ENCODE measurements around the gene ZNF668.
"Not testable (repeated sequence)": the region's sequence is repeated elsewhere in the genome, so short reads cannot be mapped to it uniquely, and the experiment has no call there.

The ZNF668 gene

DNA sequence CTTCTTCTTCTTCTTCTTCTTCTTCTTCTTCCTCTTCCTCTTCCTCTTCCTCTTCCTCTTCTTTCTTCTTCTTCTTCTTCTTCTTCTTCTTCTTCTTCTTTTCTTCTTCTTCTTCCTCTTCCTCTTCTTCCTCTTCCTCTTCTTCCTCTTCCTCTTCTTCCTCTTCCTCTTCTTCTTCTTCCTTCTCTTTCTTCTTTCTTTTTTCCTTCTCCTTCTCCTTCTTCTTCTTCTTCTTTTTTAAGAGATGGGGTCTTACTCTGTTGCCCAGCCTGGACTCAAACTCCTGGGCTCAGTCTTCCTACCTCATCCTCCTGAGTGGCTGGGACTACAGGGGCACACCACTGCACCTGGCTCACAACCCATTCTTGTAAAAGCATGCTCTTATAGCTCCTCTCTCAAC is 60.7 kb downstream of the ZNF668 start:
- not testable (repeated sequence) for DNase-seq (ENCODE audit: low read depth)

DNA sequence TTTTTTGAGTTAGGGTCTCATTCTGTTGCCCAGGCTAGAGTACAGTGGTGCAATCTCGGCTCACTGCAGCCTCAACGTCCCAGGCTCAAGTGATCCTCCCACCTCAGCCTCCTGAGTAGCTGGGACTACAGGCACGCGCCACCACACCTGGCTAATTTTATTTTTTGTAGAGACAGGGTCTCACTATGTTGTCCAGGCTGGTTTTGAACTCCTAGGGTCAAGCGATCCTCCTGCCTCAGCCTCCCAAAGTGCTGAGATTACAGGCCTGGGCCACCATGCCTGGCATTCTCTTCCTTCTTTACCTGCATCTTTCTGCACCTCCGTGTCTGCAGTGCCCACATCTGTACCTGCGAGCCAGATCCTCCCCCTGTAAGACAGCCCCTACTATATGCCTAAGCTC is 62.2 kb downstream of the ZNF668 start:
- DNase-seq (ENCODE audit: low read depth): not testable (repeated sequence)

Measured in amniotic epithelial cell (primary cell).